Coronary artery (tissue), 2 donors: Measurements from ENCODE around the gene CHRDL1.
"Not testable (repeated sequence)": the region's sequence is repeated elsewhere in the genome, so short reads cannot be mapped to it uniquely, and the experiment has no call there.

ENCODE experiments used
- DNase-seq: peaks from one replicate; pipeline ENCODE4 v3.0.0-alpha.2; 2017; ENCODE audit warnings: low spot score
- H3K27ac ChIP-seq, 2 donors: fragments of 200-600 bp; sonication (generic); one replicate each; pipeline ENCODE4 v1.5.1; 2016 to 2019
- H3K4me3 ChIP-seq: fragments of 200-600 bp; sonication (generic); 2 replicates; pipeline ENCODE4 v1.5.1; 2016; ENCODE audit warnings: mild to moderate bottlenecking, moderate library complexity
- CTCF ChIP-seq: fragments of 200-600 bp; sonication (generic); IDR thresholded peaks from one replicate; pipeline ENCODE4 v1.5.1; 2019; ENCODE audit warnings: antibody characterized with exemption

The CHRDL1 gene

GRCh38 chrX:110795645-110796406, at the start of gene CHRDL1:
TSS of gene CHRDL1 (minus strand) at chrX:110795817. CDS start at chrX:110792181, 3,636 bp downstream.
- H3K27ac ChIP-seq: peak within 1 kb of the TSS in 1 of 2 donors; percentile 25
- H3K4me3 ChIP-seq: peak within 1 kb of the TSS; percentile 66
- DNase-seq: no peak
- TF ChIP-seq CTCF: no peak

- no peak overlapping the region for H3K4me3 ChIP-seq
- DNase-seq: no peak
- TF ChIP-seq CTCF: no peak
- H3K27ac ChIP-seq: no peak overlapping the region
Measured at GRCh38 chrX:110836982-110837381, 41.4 kb upstream of the CHRDL1 start.

- DNase-seq: no peak
- H3K27ac ChIP-seq: no peak overlapping the region
- H3K4me3 ChIP-seq: no peak overlapping the region
- TF ChIP-seq CTCF: no peak
Measured at GRCh38 chrX:110836451-110836850, 40.8 kb upstream of the CHRDL1 start.

- Histone ChIP-seq H3K27ac (no peak overlapping the region), H3K4me3 (no peak overlapping the region)
- no peak for DNase-seq
- TF ChIP-seq CTCF: no peak
Measured at GRCh38 chrX:110836001-110836400, 40.4 kb upstream of the CHRDL1 start.

- no peak for TF ChIP-seq CTCF
Measured at GRCh38 chrX:110825972-110826371, 30.4 kb upstream of the CHRDL1 start.

GRCh38 chrX:110816543-110816942, 20.9 kb upstream of the CHRDL1 start:
- not testable (repeated sequence) for H3K4me3 ChIP-seq, DNase-seq, H3K27ac ChIP-seq

More at GRCh38 chrX:110825972-110826371, 30.4 kb upstream of the CHRDL1 start:
- no peak for DNase-seq
- no peak overlapping the region for H3K27ac ChIP-seq
- H3K4me3 ChIP-seq: no peak overlapping the region

- no peak overlapping the region for H3K27ac ChIP-seq
- no peak for TF ChIP-seq CTCF
- H3K4me3 ChIP-seq: no peak overlapping the region
- no peak for DNase-seq
Measured at GRCh38 chrX:110806145-110806544, 10.5 kb upstream of the CHRDL1 start.
